GM15510 (cell line): ENCODE results near the gene SDSL.

ENCODE experiments used
- POLR2A ChIP-seq: IDR thresholded peaks from 3 replicates; pipeline ENCODE4 v1.6.1; 2011; ENCODE audit warnings: borderline replicate concordance; ENCODE audit not compliant: insufficient read length; ENCODE audit errors: extremely low read depth

Gene SDSL

DNA sequence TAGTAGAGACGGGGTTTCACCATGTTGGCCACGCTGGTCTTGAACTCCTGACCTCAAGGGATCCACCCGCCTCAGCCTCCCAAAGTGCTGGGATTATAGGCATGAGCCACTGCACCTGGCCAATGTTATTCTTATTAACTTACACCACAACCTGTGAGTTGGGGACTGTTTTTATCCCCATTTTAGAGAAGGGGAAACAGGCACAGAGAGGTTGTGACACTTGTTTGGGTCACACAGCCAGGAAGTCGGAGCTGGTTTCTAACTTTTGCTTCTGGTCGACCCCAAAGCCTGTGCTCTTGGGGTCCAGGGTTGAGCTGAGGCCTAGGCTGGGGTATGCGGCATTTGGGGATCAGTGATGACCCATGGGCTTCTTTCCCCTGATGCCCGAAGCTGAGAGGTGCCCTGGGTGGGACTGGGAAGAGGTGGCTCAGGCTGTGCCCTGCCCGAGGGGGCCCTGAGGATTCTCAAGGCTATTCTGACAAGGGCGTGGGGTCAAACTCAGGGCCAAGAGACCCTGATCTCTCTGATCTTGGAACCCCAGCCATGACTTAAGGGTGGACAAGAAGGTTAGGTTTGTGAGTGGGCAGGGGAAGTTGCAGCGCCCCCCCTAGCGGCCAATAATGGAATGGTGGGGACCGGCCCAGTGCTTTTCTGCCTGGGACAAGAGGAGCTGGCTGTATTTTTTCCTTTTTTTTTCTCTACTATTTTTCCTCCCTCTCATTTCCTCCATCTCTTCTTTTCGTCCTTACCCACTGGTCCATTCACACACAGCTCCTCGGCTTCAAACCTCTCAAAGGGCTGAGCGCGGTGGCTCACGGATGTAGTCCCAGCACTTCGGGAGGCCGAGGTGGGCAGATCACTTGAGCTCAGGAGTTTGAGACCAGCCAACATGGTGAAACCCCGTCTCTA lies 3.0 kb downstream of the SDSL start:
- no peak for TF ChIP-seq POLR2A

DNA sequence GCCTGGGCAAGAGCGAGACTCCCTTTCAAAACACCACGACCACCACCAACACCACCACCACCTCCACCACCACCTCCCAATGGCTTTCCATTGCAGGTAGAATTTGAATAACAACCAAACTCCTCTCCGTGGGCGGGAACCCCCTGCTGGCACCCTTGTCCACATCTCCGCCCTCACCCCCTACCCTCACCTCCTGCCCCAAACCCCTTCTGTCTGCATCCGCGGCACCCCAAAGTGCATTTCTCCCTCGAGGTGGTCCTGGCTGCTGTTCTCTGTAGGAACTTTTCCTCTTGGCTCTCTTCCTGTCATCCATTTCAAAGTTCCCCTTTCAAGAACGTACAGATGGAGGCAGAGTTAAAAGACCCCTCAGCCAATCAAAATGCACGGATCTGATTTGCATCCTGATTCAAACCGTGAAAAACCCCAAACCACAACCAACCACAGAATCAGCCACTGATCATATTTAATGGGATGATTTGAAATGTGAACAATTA lies 3.8 kb downstream of the SDSL start:
- no peak for TF ChIP-seq POLR2A

DNA sequence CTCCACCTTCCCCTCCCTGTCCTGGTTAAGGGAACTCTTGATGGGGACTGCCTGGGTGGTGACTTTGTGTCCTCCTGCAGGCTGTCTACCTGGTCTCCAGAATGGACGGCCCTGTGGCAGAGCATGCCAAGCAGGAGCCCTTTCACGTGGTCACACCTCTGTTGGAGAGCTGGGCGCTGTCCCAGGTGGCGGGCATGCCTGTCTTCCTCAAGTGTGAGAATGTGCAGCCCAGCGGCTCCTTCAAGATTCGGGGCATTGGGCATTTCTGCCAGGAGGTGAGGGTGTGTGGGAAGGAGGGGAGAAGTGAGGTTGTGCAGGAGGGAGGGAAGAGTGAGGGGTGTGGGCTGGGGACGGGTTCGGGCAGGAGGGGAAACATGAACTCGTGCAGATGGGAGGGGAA lies 5.7 kb downstream of the SDSL start:
- no peak for TF ChIP-seq POLR2A

DNA sequence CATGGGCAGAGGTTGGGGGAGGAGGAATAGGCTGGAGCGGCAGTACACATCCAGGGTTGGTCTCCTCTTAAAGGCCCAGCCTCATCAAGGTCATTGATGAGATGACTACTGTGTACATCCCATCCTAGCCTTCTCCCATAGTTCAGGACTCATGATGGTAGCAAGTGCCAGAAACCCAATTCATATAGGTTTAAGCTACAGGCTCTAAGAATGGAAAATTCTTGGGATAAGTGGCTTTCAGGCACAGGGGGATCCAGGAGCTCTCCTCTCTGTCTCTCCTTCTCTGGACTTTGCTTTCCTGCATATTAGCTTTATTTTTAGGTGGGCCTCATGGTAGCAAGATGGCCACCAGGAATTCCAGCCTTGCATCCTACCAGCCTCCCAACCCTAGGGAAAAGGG lies 6.3 kb downstream of the SDSL start:
- TF ChIP-seq POLR2A = no peak

DNA sequence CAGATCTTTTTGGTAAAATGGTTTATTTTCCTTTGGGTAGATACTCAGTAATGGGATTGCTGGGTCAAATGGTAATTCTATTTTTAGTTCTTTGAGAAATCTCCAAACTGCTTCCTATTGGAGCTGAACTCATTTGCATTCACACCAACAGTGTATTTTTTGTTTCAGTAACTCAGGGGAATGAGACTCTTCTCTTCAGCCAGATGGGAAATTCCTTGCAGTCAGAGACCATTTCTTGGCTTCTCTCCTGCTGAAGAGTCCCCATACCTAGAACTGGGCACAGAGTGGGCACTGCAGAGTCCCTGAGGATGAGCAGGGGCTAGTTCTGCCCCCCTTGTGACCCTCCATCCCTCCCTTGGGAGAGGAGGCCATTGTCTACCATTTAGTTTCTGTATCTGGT lies 10.8 kb downstream of the SDSL start:
- no peak for TF ChIP-seq POLR2A

DNA sequence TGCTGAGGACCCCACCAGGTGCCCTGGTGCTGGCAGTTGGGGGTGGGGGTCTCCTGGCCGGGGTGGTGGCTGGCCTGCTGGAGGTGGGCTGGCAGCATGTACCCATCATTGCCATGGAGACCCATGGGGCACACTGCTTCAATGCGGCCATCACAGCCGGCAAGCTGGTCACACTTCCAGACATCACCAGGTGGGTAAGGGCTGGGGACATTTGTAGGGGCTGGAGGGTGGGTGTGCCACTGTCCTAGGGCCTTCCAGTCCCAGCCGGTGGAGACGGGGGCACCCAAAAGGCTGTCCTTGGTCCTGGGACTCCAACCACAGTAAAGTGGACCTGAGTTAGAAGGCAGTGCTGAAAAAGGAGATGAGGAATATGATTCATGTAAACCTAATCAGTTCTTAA lies 13.2 kb downstream of the SDSL start:
- no peak for TF ChIP-seq POLR2A

DNA sequence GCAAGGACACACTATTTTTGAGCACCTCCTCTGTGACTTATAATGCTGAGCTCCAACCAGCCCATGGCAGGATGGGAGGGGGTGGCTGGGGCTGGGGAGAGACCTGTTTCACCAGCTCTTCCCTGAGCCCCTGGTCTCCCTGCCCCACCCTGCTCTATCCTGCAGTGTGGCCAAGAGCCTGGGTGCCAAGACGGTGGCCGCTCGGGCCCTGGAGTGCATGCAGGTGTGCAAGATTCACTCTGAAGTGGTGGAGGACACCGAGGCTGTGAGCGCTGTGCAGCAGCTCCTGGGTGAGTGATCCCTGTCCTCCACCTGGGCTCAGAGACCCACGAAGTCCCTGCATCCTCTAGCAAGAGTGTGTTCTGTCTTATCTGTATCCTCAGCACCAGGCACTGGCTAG lies 14.4 kb downstream of the SDSL start:
- no peak for TF ChIP-seq POLR2A

DNA sequence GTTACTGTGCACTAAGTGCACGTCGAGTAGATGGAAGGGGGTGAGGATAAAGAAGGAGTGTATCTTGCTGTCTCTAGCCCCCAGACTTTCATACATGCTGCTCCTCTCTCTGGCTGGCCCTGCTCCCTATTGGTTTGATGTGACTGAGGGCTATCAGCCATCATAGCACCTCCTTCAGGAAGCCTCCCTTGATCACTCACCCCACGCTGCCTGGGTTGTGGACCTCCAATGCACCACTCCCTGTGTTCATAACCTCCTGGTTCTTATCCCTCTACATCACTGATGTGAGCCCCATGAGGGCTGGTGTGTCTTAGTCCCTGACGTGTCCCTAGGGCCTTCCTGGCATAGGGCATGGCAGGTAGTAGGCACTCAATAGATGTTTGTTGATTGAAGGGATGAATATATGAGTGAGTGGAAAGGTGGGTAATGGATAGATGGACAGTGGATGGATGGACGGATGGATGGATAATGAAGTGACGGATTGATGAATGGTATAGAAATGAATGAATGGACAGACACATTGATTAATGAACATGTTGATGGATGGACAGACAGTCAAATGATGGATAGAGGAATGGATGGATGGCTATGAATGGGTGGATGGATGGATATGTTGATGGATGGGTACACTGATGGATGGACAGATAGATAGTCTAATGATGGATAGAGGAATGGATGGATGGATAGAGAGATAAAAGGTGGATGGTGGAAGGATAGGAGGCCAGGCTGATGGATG lies 15.0 kb downstream of the SDSL start:
- TF ChIP-seq POLR2A = no peak

DNA sequence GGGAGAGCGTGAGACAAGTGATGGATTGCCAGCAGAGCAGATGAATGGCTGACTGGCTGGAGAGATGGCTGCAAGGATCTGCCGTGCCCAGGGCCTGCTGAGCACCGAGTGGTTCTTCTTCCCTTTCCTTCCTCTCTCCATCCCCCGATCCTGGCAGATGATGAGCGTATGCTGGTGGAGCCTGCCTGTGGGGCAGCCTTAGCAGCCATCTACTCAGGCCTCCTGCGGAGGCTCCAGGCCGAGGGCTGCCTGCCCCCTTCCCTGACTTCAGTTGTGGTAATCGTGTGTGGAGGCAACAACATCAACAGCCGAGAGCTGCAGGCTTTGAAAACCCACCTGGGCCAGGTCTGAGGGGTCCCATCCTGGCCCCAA lies 15.5 kb downstream of the SDSL start:
- TF ChIP-seq POLR2A = no peak

DNA sequence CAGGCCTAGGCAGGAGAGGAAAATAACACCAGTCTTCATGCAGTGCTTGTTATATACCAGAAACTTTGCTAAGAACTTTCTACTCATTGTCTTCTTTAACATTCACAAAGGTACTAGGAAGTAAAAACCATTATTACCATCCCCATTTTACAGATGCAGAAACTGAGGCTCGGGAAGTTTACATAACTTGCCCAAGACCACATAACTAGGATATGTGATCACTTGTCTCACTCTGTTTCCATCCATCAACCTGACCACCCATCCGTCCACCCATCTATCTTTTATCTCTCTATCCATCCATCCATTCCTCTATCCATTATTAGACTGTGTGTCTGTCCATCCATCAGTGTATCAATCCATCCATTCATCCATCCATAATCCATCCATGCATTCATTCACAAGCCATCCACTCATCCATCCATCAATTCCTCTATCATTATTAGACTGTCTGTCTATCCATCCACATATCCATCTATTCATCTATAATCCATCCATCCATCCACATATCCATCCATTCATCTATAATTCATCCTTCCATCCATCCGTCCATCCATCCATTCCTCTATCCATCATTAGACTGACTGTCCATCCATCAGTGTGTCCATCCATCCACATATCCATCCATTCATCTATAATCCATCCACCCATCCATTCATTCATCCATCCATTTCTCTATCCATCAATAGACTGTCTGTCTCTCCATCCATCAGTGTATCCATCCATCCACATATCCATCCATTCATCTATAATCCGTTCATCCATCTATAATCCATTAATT lies 16.5 kb downstream of the SDSL start:
- no peak for TF ChIP-seq POLR2A

DNA sequence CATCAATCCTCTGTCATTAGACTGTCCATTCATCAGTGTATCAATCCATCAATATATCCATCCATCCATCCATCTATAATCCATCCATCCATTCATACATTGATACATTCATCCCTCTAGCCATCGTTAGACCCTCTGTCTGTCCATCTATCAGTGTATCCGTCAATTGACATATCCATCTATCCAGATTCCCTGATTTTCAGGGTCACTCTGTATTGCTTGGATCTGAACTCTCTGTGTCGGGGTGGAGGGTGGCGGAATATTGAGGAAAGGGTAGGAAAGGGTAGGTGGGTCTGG lies 17.1 kb downstream of the SDSL start:
- TF ChIP-seq POLR2A = no peak

DNA sequence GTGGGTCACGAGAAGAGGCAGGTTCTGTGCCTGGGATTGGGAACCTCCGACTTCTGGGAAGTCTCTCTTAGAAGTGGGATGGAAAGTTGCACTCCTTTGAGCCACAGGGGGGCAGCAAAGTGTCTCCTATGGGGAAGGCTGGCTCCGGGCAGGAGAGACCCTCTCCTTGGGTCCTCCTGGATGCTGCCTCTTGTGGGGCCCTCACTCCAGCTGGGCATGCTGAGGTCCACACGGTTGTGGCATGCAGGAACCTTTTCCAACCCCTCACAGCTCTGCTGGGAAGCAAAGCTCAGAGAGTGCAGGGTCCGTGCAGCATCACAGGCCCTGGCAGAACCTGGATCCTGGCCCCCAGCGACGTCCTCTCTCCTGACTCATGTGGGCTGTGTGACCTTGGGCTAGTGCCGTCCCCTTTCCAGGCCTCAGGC lies 17.4 kb downstream of the SDSL start:
- no peak for TF ChIP-seq POLR2A

DNA sequence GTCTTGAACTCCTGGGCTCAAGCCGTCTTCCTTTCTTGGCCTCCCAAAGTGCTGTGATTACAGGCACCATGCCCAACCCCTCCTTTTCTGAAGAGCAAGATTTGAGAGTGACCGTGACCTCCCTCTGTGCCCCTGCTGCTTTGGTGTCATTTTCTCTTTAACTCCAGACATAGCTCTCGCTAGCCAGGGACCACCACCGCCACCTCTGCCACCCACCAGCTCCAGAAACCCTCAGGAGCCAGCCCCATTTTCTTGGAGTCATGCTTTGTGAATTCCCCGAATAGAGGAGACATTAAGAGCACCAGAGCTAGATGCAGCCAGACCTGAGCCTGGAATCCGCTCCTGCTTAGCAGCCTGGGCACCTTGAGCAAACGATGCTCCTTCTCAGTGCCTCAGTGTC lies 18.2 kb downstream of the SDSL start:
- no peak for TF ChIP-seq POLR2A

DNA sequence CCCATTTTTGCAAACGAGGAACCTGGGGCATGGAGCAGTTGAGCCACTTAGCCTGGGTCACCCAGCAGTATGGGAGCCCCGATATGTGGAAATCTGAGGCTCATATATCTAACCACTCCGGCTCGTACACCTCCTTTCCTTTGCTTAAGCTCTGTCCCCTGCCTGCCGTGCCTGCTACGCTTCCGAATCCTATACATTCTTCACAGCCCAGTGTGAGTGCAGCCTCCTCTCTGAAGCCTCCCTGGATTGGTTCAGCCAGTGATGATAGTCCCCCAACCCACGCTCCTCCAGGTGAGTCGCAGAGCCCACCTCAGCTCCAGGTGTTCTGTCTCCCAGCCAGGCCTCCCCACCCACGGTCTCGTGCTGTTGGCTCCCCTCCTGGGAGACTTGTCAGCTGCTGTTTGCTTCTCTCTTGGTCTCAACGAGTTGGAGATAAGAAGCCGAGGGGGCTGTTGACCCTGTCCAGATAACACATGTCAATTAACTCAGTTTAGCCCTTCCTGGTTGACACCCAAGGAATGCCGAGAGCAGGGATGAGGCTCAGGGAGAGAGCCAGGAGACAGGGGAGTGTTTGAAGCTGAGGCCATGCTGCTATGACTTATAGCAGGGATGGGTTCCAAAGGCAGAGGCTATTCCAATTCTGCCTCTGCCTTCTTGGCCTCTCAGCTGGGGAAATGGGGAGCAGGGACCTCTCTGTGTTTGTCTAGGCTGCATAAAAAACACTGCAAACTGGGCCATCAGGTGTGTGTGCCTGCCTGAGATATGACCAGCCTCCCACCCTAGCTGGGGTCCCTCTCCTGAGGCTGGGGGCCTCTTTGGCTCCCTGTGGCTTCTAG lies 19.0 kb downstream of the SDSL start:
- TF ChIP-seq POLR2A = no peak
